Measurements from ENCODE around the gene GDE1.

The GDE1 gene

GRCh38 chr16:19485611-19486010, 36.3 kb downstream of the GDE1 start:
- DNase-seq, result no peak

GRCh38 chr16:19484096-19484495, 37.8 kb downstream of the GDE1 start:
- DNase-seq, result no peak

GRCh38 chr16:19482291-19482690, 39.6 kb downstream of the GDE1 start:
- DNase-seq, result no peak

GRCh38 chr16:19481769-19482168, 40.1 kb downstream of the GDE1 start:
- DNase-seq, result no peak

- DNase-seq, result no peak
Measured at GRCh38 chr16:19481296-19481695, 40.6 kb downstream of the GDE1 start.

- no peak for DNase-seq
Measured at GRCh38 chr16:19479302-19479721, 42.6 kb downstream of the GDE1 start.

GRCh38 chr16:19478505-19478904, 43.4 kb downstream of the GDE1 start:
- no peak for DNase-seq

- no peak for DNase-seq
Measured at GRCh38 chr16:19474617-19475016, 47.3 kb downstream of the GDE1 start.

- DNase-seq, result no peak
Measured at GRCh38 chr16:19472482-19472881, 49.4 kb downstream of the GDE1 start.

GRCh38 chr16:19468300-19468699, 53.6 kb downstream of the GDE1 start:
- no peak for DNase-seq

GRCh38 chr16:19463468-19464315, 58.2 kb downstream of the GDE1 start:
- DNase-seq, result no peak

- DNase-seq, result no peak
Measured at GRCh38 chr16:19460397-19460796, 61.5 kb downstream of the GDE1 start.

GRCh38 chr16:19458722-19459379, 63.0 kb downstream of the GDE1 start:
- DNase-seq, result no peak
